Measurements from ENCODE around the gene SF3B2. TPM values are rescaled to one million over a fixed set of nuclear protein-coding genes. Genes with fewer than 3 reads are reported as not detected.
"Not testable (repeated sequence)": the region's sequence is repeated elsewhere in the genome, so short reads cannot be mapped to it uniquely, and the experiment has no call there.

The SF3B2 gene, protein sequence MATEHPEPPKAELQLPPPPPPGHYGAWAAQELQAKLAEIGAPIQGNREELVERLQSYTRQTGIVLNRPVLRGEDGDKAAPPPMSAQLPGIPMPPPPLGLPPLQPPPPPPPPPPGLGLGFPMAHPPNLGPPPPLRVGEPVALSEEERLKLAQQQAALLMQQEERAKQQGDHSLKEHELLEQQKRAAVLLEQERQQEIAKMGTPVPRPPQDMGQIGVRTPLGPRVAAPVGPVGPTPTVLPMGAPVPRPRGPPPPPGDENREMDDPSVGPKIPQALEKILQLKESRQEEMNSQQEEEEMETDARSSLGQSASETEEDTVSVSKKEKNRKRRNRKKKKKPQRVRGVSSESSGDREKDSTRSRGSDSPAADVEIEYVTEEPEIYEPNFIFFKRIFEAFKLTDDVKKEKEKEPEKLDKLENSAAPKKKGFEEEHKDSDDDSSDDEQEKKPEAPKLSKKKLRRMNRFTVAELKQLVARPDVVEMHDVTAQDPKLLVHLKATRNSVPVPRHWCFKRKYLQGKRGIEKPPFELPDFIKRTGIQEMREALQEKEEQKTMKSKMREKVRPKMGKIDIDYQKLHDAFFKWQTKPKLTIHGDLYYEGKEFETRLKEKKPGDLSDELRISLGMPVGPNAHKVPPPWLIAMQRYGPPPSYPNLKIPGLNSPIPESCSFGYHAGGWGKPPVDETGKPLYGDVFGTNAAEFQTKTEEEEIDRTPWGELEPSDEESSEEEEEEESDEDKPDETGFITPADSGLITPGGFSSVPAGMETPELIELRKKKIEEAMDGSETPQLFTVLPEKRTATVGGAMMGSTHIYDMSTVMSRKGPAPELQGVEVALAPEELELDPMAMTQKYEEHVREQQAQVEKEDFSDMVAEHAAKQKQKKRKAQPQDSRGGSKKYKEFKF
- 71.8 TPM for total RNA-seq
- long read RNA-seq, transcript SF3B2-201 (22 exons, 2,903 nt) = major isoform, 64 of 83 reads
- long read RNA-seq, partial matches to known transcripts = 5 of 83 reads
- long read RNA-seq, other reads (novel, unspliced or antisense) = 13 of 83 reads

DNA sequence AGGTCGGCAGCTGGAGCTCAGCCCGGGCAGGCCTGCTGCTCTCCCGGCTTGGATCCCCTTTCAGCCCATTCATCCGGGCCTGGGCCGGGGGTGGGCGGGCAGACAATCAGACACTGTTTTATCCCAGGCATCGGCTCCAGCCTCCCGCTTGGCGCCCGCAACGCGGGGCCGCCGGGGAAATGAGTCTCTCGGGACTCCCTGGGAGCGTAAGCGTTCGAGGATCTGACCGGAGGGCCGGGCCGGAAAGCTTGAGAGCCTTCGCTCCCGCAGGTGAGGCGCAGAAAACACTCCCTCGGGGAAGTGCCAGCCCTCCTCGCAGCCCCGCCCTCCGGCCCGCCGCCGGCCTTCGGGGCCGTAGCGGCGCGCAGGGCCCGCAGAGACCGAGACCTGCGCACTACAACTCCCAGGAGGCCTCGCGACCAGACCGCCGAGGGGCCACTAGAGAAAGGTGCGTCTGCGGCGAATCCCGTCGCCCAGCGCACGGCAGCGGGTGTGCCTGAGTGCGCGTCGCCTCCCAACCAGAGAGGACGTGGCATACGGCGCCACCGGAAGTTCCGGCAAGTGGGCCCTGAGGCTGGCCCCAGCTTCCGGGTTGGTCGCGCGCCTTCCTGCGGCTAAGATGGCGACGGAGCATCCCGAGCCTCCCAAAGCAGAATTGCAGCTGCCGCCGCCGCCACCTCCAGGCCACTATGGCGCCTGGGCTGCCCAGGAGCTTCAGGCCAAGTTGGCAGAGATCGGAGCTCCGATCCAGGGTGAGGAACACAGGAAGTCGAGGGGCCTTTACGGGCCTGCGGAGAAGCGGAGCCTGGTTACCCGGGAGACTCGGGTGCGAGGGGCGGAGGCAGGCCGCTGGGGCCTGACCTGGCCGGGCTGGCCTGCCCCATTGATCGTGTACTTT, at the start of gene SF3B2:
Gene SF3B2 (plus strand): TSS at position 599 of the 898 bp plus-strand sequence. CDS start 21 bp downstream, at position 620.
- intact Hi-C loops (cut with DNase I) = no loop called here

GRCh38 chr11:66002648-66003225, 49.4 kb upstream of the SF3B2 start:
- no peak for DNase-seq (ENCODE audit: missing footprints)
- ATAC-seq = peak; percentile 84
- intact Hi-C loops (cut with DNase I) = loop anchor here (1.0 kb wide), 1 partner anchor 41 kb away; the partner anchor contains the start of gene SART1

More for the DNA sequence above, at the start of gene SF3B2:
- DNase-seq (ENCODE audit: missing footprints) = peak; percentile 99
- ATAC-seq = peak; percentile 97

GRCh38 chr11:66003291-66003690, 48.9 kb upstream of the SF3B2 start:
- DNase-seq (ENCODE audit: missing footprints) = no peak
- no peak for ATAC-seq
- intact Hi-C loops (cut with DNase I) = no loop called here

DNA sequence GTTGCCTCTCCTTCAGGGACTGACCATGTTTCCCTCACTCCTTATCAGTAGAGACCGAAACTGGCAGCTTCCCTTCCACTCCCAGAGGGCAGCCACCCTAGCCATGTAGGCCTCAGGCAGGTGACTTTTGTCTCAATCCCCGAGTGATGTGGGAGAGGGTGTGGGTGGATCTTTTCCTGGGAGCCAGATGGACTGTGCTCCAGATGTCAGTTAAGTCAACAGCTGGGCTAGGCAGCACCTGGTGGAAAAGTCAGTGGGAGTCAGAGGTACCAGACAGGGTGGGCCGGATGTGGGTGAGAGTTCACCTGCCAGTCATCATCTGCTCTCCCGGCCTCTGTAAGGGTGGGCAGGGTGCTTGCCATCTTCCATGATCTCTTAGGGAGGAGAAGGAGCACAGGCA, 48.0 kb upstream of the SF3B2 start:
- intact Hi-C loops (cut with DNase I) = no loop called here
- DNase-seq (ENCODE audit: missing footprints) = no peak
- no peak for ATAC-seq

GRCh38 chr11:66006134-66006890, 45.9 kb upstream of the SF3B2 start:
- ATAC-seq = no peak
- intact Hi-C loops (cut with DNase I) = no loop called here
- DNase-seq (ENCODE audit: missing footprints) = peak; percentile 55

- ATAC-seq = no peak
- no peak for DNase-seq (ENCODE audit: missing footprints)
- intact Hi-C loops (cut with DNase I) = no loop called here
Measured at GRCh38 chr11:66006891-66007176, 45.3 kb upstream of the SF3B2 start.

GRCh38 chr11:66007201-66007634, 44.9 kb upstream of the SF3B2 start:
- ATAC-seq = no peak
- no peak for DNase-seq (ENCODE audit: missing footprints)
- intact Hi-C loops (cut with DNase I) = no loop called here

GRCh38 chr11:66008095-66008467, 44.1 kb upstream of the SF3B2 start:
- DNase-seq (ENCODE audit: missing footprints) = no peak
- intact Hi-C loops (cut with DNase I) = no loop called here
- ATAC-seq = no peak

DNA sequence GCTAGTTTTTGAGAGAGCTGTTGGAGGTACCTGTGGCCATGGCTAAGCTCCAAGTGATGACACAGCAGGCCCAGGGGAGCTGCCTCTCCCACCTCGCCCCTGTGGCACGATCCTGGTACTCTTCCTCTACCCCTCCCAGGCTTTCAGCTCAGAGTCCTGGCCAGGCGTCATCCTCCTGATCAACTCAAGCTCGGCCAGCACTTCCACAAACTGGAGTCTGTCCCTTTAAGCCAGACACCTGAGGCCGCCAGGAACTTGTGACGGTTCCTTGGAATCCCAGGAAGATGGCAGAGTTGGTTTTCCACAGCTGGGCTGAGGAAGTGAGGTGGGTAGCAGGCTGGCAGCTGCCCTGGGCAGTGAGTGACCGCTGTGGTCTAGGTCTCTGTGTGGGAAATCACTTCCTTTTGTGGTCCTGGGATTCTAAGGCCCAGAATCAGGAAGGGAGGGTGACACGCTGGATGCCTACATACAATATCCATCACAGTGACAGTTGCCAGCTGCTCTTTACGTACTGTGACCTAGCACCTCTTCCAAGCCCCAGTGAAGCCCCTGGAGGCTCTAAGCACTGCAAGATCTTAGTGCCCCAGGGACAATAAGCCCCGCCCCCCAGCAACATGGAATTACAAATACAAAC, 43.6 kb upstream of the SF3B2 start:
- DNase-seq (ENCODE audit: missing footprints) (no peak), ATAC-seq (no peak)
- intact Hi-C loops (cut with DNase I) = no loop called here

- ATAC-seq; intact Hi-C loops (cut with DNase I); DNase-seq (ENCODE audit: missing footprints): not testable (repeated sequence)
Measured at GRCh38 chr11:66010036-66010435, 42.1 kb upstream of the SF3B2 start.

DNA sequence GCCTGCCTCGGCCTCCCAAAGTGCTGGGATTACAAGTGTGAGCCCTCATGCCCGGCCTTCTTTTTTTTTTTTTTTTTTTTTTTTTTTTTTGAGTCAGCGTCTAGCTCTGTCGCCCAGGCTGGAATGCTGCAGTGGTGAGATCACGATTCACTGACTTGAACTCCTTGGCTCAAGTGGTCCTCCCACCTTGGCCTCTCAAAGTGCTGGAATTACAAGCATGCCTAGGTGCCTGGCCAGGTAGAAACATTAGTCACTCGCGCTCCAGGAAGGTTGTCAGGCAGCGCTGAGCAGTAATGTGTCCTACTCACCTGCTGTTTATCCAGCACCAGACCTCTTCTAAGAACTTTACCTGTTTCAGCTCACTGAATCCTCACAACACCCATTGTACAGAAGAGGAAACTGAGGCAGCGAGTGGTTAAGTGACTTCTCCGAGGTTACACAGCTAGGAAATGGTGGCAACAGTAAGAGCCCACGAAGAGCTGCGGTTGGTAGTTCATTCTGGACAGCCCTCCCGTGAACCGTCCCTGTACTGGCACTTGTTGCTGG, 40.9 kb upstream of the SF3B2 start:
- no peak for DNase-seq (ENCODE audit: missing footprints)
- intact Hi-C loops (cut with DNase I) = no loop called here
- no peak for ATAC-seq

GRCh38 chr11:66011785-66012303, 40.3 kb upstream of the SF3B2 start, which contains the start of gene CST6:
TSS of gene CST6 (plus strand) at chr11:66012008. CDS start at chr11:66012045, 37 bp downstream.
- intact Hi-C loops (cut with DNase I) = no loop called here
- ATAC-seq (no peak), DNase-seq (ENCODE audit: missing footprints) (no peak)

GRCh38 chr11:66012371-66012945, 39.7 kb upstream of the SF3B2 start:
- intact Hi-C loops (cut with DNase I) = no loop called here
- ATAC-seq = no peak
- DNase-seq (ENCODE audit: missing footprints) = no peak

DNA sequence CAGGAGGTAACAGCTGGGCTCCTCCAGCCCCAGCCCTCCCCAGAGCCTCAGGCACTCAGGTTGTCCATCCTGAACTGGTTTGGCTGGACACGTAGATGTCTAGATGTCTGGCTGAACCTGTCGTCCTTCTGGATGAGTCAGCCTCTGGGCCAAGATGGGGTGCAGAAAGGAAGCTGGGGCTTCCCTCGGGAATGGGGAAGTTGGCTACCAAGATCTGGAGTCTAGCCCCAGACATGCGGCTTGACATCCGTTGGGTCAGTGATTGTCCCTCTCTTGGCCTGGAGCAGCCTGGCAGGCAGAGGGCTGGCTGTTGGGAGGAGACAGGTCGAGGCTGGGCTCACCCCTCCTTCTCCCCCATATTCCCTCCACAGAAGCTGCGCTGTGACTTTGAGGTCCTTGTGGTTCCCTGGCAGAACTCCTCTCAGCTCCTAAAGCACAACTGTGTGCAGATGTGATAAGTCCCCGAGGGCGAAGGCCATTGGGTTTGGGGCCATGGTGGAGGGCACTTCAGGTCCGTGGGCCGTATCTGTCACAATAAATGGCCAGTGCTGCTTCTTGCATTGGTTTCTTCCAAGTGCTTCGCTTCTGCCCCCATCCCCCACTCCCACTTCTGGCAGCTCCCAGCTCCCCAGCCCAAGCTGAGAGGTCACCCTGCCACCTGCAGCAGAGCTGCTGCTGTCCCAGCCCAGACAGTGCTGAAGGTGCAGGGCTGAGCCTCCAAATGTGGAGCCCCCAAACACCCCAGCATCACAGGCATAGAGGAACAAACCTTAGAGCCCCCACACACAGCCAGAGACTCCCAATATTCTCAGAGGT, 39.0 kb upstream of the SF3B2 start:
- no peak for DNase-seq (ENCODE audit: missing footprints)
- no peak for ATAC-seq
- intact Hi-C loops (cut with DNase I) = no loop called here

DNA sequence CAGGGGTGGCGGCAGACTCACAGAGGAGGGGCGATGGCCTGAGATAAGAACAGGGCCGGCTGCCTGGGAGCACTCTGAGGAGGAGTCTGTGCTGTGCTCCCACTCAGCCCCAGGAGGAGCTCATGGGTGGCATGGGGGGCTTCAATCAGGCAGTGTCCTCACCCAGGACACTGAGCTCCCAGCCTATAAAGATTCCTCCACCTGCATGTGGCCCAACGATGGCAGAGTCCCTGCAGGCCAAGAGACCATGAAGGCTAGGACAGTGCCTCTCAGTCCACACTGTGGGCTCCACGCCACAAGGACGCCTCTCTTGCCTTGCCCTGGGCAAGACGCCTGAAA, 38.4 kb upstream of the SF3B2 start:
- ATAC-seq (no peak), DNase-seq (ENCODE audit: missing footprints) (no peak)
- intact Hi-C loops (cut with DNase I) = no loop called here
